HL-60 (cell line): ENCODE measurements around the gene IFNA8.
A peak's percentile ranks its signal among the peaks of the same experiment; 100 is the strongest.

Source experiments
- DNase-seq, 2 experiments: peaks; one replicate each; pipeline ENCODE4 v3.0.0-alpha.2; 2010 to 2020; ENCODE audit warnings: low read depth in 1 of 2, low spot score in 1 of 2
- H3K27ac ChIP-seq: fragments of 250-450 bp; sonication (Bioruptor Pico); replicated peaks from 2 replicates; pipeline ENCODE4 v1.5.1; 2020; ENCODE audit warnings: mild to moderate bottlenecking, moderate library complexity
- H3K27me3 ChIP-seq: fragments of 250-450 bp; sonication (Bioruptor Pico); 2 replicates; pipeline ENCODE4 v1.5.1; 2021; ENCODE audit warnings: mild to moderate bottlenecking, moderate library complexity; ENCODE audit not compliant: insufficient read depth, poor library complexity, severe bottlenecking
- H3K4me3 ChIP-seq: replicated peaks from 2 replicates; pipeline ENCODE4 v1.5.1; 2011; ENCODE audit warnings: mild to moderate bottlenecking, control low read depth, low read length; ENCODE audit not compliant: insufficient read depth
- CTCF ChIP-seq: IDR thresholded peaks from one replicate; pipeline ENCODE4 v1.5.1; 2011; ENCODE audit warnings: low read length, control low read depth, inconsistent platforms; ENCODE audit not compliant: insufficient read depth
- GABPA ChIP-seq: IDR thresholded peaks from 2 replicates; pipeline ENCODE4 v1.6.1; 2012; ENCODE audit warnings: low read depth
- POLR2AphosphoS5 ChIP-seq: IDR thresholded peaks from 2 replicates; pipeline ENCODE4 v1.6.1; 2012; ENCODE audit warnings: low read depth
- REST ChIP-seq: IDR thresholded peaks from 2 replicates; pipeline ENCODE4 v1.6.1; 2012; ENCODE audit warnings: low read depth; ENCODE audit not compliant: insufficient replicate concordance
- SPI1 ChIP-seq: IDR thresholded peaks from 2 replicates; pipeline ENCODE4 v1.6.1; 2012; ENCODE audit warnings: low read depth, mild to moderate bottlenecking, borderline replicate concordance

IFNA8 gene

DNA sequence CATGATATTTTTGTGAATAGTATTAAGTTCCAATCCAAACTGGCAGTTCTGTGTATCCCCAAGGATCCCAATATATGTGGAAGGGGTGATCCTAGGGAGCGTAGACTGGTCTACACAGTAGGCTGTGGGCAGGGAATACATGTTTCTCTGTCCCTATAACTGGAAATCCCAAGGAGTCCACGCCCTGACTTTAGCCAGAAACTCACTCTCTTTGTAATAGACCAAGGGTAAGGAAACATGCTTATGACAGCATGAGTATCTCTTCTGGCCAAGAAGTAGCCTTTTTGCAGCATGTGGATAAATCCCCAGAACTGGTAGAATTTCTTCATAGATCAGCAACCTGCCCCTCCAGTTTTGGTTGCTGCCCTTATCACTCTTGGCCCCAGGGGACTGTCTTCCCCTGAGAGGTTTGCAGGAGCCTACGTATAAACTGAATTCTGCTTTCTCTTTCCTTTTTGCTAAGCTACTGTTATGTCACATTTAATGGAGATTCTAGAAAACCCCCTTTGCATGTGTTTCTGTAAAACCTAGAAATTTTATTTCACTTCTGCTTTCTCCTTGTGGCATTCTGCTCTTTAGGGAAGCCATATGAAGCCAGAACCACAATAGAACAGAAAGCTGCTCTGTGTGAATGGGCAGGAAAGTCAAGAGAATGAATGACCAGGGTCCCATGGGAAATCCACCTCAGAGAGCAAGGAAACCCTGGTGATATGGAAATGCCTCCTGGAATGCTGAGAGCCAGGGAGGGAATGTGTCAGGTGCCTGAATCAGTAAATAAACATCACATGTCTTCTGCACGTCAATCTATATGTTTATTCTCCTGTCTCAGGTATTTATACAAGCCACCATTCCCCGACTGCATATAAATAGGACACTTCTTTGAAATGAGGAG, 27.2 kb upstream of the IFNA8 start:
- Histone ChIP-seq H3K27ac (no peak overlapping the region), H3K4me3 (no peak overlapping the region; the same call in 1 of the 2 replicates), H3K27me3 (no peaks in the 10 kb centered on the region)
- DNase-seq, result peak in 1 of 2 experiments; percentile 21
- TF ChIP-seq CTCF (no peak), SPI1 (peak; percentile 85)

DNA sequence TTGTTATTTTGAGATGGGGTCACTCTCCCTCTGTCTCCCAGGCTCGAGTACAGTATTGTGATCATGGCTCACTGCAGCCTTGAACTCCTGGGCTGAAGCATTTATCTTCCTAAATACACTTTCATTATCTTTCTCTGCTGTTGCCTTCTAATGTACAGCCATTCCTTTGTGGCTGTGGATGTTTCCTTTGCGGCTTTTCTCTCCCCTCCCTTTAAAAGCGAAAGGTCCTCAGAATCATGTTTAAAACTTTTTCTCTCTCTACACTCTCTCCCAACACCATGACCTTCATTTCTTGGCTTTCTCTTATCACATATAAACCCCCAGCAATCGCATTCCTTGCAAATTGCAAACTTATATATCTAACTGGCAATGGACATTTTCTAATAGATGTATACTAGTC, 25.3 kb upstream of the IFNA8 start:
- no peak overlapping the region for H3K27ac ChIP-seq
- no peak overlapping the region for H3K4me3 ChIP-seq
- TF ChIP-seq GABPA (no peak), POLR2AphosphoS5 (no peak), CTCF (no peak), SPI1 (no peak), REST (no peak)
- DNase-seq, result no peak
- H3K27me3 ChIP-seq, result no peaks in the 10 kb centered on the region

- H3K27ac ChIP-seq, result no peak within 1 kb of the TSS
- no peaks in the 10 kb centered on the region for H3K27me3 ChIP-seq
- H3K4me3 ChIP-seq, result no peak within 1 kb of the TSS
- DNase-seq, result peak in 1 of 2 experiments; percentile 28
- TF ChIP-seq REST, result no peak
- no peak for TF ChIP-seq POLR2AphosphoS5
- TF ChIP-seq SPI1, result peak; percentile 39; the same call in 1 of the 2 replicates
- TF ChIP-seq CTCF, result no peak
Observed at GRCh38 chr9:21385131-21385670, 23.7 kb upstream of the IFNA8 start, which contains the start of gene IFNA2. Gene IFNA2, minus strand, starts transcription at chr9:21385398. Its CDS starts 69 bp downstream, at chr9:21385329.
